Stimulated activated CD4-positive, alpha-beta T cell treated with anti-CD3 and anti-CD28 coated beads, TNF-alpha, amount 100 ng/mL, for 48 hours (primary cell): ENCODE measurements around the gene USP17L21.
"Not testable (repeated sequence)": the region's sequence is repeated elsewhere in the genome, so short reads cannot be mapped to it uniquely, and the experiment has no call there.

ENCODE experiments used
- DNase-seq, 3 donors: peaks; one replicate each; pipeline ENCODE4 v3.0.0-alpha.2; 2020; ENCODE audit warnings: low read depth in 3 of 3

USP17L21 gene, protein sequence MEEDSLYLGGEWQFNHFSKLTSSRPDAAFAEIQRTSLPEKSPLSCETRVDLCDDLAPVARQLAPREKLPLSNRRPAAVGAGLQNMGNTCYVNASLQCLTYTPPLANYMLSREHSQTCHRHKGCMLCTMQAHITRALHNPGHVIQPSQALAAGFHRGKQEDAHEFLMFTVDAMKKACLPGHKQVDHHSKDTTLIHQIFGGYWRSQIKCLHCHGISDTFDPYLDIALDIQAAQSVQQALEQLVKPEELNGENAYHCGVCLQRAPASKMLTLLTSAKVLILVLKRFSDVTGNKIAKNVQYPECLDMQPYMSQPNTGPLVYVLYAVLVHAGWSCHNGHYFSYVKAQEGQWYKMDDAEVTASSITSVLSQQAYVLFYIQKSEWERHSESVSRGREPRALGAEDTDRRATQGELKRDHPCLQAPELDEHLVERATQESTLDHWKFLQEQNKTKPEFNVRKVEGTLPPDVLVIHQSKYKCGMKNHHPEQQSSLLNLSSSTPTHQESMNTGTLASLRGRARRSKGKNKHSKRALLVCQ

DNA sequence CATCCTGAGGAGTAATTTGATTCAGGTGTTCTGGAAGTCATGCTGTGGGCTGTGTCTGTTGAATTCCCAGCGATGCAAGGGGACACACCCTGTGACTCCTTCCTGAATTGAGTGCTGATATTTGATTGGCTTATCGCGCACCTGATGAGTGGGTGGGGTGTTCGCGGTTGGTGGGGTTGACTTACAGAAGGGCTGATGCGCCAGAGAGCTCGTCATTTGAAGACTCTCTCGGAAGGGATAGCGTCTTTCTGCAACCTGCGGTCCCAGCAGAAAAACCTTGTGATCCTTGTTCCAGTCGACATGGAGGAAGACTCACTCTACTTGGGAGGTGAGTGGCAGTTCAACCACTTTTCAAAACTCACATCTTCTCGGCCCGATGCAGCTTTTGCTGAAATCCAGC lies at the start of gene USP17L21:
USP17L21 (plus strand) TSS at position 301 of the 400 bp plus-strand sequence; CDS start at position 301, 0 bp downstream.
- DNase-seq: not testable (repeated sequence)

DNA sequence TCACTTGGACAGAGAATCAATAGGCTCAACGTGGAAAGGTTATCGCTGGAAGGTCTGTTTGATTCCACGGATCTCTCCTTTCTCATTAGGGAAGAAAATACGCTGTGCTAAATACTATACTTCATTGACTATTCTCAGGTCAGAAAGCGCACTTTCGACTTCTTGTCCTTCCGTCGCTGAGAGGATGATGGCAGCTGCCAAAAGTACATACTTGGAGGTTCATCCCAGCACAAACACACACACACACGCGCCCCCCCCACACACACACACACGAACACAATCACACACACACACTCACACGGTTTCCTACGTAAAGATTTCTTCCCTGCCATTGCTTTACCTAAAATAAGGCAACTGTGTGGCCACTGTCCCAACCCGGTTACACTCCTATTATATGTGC lies 48.0 kb upstream of the USP17L21 start:
- not testable (repeated sequence) for DNase-seq

DNA sequence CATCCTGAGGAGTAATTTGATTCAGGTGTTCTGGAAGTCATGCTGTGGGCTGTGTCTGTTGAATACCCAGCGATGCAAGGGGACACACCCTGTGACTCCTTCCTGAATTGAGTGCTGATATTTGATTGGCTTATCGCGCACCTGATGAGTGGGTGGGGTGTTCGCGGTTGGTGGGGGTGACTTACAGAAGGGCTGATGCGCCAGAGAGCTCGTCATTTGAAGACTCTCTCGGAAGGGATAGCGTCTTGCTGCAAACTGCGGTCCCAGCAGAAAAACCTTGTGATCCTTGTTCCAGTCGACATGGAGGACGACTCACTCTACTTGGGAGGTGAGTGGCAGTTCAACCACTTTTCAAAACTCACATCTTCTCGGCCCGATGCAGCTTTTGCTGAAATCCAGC lies 47.6 kb upstream of the USP17L21 start, which contains the start of gene USP17L11:
USP17L11 (plus strand) TSS at position 301 of the 400 bp plus-strand sequence; CDS start at position 301, 0 bp downstream.
- DNase-seq: not testable (repeated sequence)

DNA sequence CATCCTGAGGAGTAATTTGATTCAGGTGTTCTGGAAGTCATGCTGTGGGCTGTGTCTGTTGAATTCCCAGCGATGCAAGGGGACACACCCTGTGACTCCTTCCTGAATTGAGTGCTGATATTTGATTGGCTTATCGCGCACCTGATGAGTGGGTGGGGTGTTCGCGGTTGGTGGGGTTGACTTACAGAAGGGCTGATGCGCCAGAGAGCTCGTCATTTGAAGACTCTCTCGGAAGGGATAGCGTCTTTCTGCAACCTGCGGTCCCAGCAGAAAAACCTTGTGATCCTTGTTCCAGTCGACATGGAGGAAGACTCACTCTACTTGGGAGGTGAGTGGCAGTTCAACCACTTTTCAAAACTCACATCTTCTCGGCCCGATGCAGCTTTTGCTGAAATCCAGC lies 42.8 kb upstream of the USP17L21 start, which contains the start of gene USP17L12:
USP17L12 (plus strand) TSS at position 301 of the 400 bp plus-strand sequence; CDS start at position 301, 0 bp downstream.
- DNase-seq: not testable (repeated sequence)

DNA sequence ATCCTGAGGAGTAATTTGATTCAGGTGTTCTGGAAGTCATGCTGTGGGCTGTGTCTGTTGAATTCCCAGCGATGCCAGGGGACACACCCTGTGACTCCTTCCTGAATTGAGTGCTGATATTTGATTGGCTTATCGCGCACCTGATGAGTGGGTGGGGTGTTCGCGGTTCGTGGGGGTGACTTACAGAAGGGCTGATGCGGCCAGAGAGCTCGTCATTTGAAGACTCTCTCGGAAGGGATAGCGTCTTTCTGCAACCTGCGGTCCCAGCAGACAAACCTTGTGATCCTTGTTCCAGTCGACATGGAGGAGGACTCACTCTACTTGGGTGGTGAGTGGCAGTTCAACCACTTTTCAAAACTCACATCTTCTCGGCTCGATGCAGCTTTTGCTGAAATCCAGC lies 38.1 kb upstream of the USP17L21 start, which contains the start of gene USP17L13:
USP17L13 (plus strand) TSS at position 301 of the 400 bp plus-strand sequence; CDS start at position 301, 0 bp downstream.
- not testable (repeated sequence) for DNase-seq

DNA sequence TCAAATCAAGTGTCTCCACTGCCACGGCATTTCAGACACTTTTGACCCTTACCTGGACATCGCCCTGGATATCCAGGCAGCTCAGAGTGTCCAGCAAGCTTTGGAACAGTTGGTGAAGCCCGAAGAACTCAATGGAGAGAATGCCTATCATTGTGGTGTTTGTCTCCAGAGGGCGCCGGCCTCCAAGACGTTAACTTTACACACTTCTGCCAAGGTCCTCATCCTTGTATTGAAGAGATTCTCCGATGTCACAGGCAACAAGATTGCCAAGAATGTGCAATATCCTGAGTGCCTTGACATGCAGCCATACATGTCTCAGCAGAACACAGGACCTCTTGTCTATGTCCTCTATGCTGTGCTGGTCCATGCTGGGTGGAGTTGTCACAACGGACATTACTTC lies 32.4 kb upstream of the USP17L21 start:
- DNase-seq: not testable (repeated sequence)

DNA sequence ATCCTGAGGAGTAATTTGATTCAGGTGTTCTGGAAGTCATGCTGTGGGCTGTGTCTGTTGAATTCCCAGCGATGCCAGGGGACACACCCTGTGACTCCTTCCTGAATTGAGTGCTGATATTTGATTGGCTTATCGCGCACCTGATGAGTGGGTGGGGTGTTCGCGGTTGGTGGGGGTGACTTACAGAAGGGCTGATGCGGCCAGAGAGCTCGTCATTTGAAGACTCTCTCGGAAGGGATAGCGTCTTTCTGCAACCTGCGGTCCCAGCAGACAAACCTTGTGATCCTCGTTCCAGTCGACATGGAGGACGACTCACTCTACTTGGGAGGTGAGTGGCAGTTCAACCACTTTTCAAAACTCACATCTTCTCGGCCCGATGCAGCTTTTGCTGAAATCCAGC lies 28.6 kb upstream of the USP17L21 start, which contains the start of gene USP17L15:
USP17L15 (plus strand) TSS at position 301 of the 400 bp plus-strand sequence; CDS start at position 301, 0 bp downstream.
- not testable (repeated sequence) for DNase-seq

DNA sequence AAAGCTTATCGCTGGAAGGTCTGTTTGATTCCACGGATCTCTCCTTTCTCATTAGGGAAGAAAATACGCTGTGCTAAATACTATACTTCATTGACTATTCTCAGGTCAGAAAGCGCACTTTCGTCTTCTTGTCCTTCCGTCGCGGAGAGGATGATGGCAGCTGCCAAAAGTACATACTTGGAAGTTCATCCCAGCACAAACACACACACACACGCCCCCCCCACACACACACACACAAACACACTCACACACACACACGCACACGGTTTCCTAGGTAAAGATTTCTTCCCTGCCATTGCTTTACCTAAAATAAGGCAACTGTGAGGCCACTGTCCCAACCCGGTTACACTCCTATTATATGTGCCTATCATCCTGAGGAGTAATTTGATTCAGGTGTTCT lies 24.2 kb upstream of the USP17L21 start:
- not testable (repeated sequence) for DNase-seq

DNA sequence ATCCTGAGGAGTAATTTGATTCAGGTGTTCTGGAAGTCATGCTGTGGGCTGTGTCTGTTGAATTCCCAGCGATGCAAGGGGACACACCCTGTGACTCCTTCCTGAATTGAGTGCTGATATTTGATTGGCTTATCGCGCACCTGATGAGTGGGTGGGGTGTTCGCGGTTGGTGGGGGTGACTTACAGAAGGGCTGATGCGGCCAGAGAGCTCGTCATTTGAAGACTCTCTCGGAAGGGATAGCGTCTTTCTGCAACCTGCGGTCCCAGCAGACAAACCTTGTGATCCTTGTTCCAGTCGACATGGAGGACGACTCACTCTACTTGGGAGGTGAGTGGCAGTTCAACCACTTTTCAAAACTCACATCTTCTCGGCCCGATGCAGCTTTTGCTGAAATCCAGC lies 19.1 kb upstream of the USP17L21 start, which contains the start of gene USP17L17:
USP17L17 (plus strand) TSS at position 301 of the 400 bp plus-strand sequence; CDS start at position 301, 0 bp downstream.
- not testable (repeated sequence) for DNase-seq

DNA sequence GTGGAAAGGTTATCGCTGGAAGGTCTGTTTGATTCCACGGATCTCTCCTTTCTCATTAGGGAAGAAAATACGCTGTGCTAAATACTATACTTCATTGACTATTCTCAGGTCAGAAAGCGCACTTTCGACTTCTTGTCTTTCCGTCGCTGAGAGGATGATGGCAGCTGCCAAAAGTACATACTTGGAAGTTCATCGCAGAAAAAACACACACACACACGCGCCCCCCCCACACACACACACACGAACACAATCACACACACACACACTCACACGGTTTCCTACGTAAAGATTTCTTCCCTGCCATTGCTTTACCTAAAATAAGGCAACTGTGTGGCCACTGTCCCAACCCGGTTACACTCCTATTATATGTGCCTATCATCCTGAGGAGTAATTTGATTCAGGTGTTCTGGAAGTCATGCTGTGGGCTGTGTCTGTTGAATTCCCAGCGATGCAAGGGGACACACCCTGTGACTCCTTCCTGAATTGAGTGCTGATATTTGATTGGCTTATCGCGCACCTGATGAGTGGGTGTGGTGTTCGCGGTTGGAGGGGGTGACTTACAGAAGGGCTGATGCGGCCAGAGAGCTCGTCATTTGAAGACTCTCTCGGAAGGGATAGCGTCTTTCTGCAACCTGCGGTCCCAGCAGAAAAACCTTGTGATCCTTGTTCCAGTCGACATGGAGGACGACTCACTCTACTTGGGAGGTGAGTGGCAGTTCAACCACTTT lies 14.6 kb upstream of the USP17L21 start, which contains the start of gene USP17L18:
USP17L18 (plus strand) TSS at position 678 of the 728 bp plus-strand sequence; CDS start at position 678, 0 bp downstream.
- DNase-seq: not testable (repeated sequence)

DNA sequence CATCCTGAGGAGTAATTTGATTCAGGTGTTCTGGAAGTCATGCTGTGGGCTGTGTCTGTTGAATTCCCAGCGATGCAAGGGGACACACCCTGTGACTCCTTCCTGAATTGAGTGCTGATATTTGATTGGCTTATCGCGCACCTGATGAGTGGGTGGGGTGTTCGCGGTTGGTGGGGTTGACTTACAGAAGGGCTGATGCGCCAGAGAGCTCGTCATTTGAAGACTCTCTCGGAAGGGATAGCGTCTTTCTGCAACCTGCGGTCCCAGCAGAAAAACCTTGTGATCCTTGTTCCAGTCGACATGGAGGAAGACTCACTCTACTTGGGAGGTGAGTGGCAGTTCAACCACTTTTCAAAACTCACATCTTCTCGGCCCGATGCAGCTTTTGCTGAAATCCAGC lies 9.6 kb upstream of the USP17L21 start, which contains the start of gene USP17L19:
USP17L19 (plus strand) TSS at position 301 of the 400 bp plus-strand sequence; CDS start at position 301, 0 bp downstream.
- not testable (repeated sequence) for DNase-seq

DNA sequence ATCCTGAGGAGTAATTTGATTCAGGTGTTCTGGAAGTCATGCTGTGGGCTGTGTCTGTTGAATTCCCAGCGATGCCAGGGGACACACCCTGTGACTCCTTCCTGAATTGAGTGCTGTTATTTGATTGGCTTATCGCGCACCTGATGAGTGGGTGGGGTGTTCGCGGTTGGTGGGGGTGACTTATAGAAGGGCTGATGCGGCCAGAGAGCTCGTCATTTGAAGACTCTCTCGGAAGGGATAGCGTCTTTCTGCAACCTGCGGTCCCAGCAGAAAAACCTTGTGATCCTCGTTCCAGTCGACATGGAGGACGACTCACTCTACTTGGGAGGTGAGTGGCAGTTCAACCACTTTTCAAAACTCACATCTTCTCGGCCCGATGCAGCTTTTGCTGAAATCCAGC lies 4.8 kb upstream of the USP17L21 start, which contains the start of gene USP17L20:
USP17L20 (plus strand) TSS at position 301 of the 400 bp plus-strand sequence; CDS start at position 301, 0 bp downstream.
- not testable (repeated sequence) for DNase-seq

DNA sequence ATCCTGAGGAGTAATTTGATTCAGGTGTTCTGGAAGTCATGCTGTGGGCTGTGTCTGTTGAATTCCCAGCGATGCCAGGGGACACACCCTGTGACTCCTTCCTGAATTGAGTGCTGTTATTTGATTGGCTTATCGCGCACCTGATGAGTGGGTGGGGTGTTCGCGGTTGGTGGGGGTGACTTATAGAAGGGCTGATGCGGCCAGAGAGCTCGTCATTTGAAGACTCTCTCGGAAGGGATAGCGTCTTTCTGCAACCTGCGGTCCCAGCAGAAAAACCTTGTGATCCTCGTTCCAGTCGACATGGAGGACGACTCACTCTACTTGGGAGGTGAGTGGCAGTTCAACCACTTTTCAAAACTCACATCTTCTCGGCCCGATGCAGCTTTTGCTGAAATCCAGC lies 4.6 kb downstream of the USP17L21 start, which contains the start of gene USP17L22:
USP17L22 (plus strand) TSS at position 301 of the 400 bp plus-strand sequence; CDS start at position 301, 0 bp downstream.
- DNase-seq: not testable (repeated sequence)

DNA sequence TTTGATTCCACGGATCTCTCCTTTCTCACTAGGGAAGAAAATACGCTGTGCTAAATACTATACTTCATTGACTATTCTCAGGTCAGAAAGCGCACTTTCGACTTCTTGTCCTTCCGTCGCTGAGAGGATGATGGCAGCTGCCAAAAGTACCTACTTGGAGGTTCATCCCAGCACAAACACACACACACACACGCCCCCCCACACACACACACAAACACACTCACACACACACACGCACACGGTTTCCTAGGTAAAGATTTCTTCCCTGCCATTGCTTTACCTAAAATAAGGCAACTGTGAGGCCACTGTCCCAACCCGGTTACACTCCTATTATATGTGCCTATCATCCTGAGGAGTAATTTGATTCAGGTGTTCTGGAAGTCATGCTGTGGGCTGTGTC lies 9.0 kb downstream of the USP17L21 start:
- DNase-seq: not testable (repeated sequence)
